MCF 10A (cell line): ENCODE results near the gene ACTN1. TPM values are rescaled to one million over a fixed set of nuclear protein-coding genes. Genes with fewer than 3 reads are reported as not detected.
A peak's percentile ranks its signal among the peaks of the same experiment; 100 is the strongest.

Experiments
- BruUV-seq: library from RNA; stranded (reverse); fragments of 400-500 nt; replicated peaks from 2 replicates; lab custom pipeline; 2021; lab: Mats Ljungman, UMichigan
- CTCF ChIA-PET: fragments of 300-600 bp; sonication (Branson Sonifier 250); formaldehyde crosslinking; extraction: SDS; loops from one replicate; lab custom pipeline; 2021; ENCODE audit warnings: antibody characterized with exemption, inconsistent platforms; lab: Yijun Ruan, JAX
- POLR2A ChIA-PET: fragments of 300-600, 350-650 bp; sonication (Branson Sonifier 250); formaldehyde crosslinking; extraction: SDS; loops from one replicate; lab custom pipeline; 2020; ENCODE audit warnings: antibody characterized with exemption, inconsistent platforms; lab: Yijun Ruan, JAX
- DNase-seq: peaks from one replicate; pipeline ENCODE4 v3.0.0-alpha.2; 2018; ENCODE audit not compliant: unreplicated experiment
- H3K27ac Mint-ChIP-seq: one replicate; pipeline ENCODE4 v1.8.0; 2022; ENCODE audit warnings: mild to moderate bottlenecking, low read depth, mixed read lengths; ENCODE audit not compliant: unreplicated experiment
- H3K27me3 Mint-ChIP-seq: one replicate; pipeline ENCODE4 v1.8.0; 2022; ENCODE audit warnings: mixed read lengths; ENCODE audit not compliant: insufficient read depth, unreplicated experiment
- H3K36me3 Mint-ChIP-seq: one replicate; pipeline ENCODE4 v1.8.0; 2022; ENCODE audit warnings: mild to moderate bottlenecking, moderate library complexity, mixed read lengths; ENCODE audit not compliant: insufficient read depth, unreplicated experiment
- H3K4me1 Mint-ChIP-seq: one replicate; pipeline ENCODE4 v1.8.0; 2022; ENCODE audit warnings: mixed read lengths; ENCODE audit not compliant: insufficient read depth, unreplicated experiment
- H3K4me3 Mint-ChIP-seq: one replicate; pipeline ENCODE4 v1.8.0; 2022; ENCODE audit warnings: mild to moderate bottlenecking, moderate library complexity, mixed read lengths; ENCODE audit not compliant: unreplicated experiment
- H3K9me3 Mint-ChIP-seq: one replicate; pipeline ENCODE4 v1.8.0; 2022; ENCODE audit warnings: mixed read lengths; ENCODE audit not compliant: unreplicated experiment
- intact Hi-C: fragments of 100-400 bp; cut with micrococcal nuclease; formaldehyde crosslinking; loops from 2 replicates; pipeline ENCODE4 v1.14.1; 2022
- total RNA-seq: library from RNA; stranded (reverse); gene quantifications from 2 replicates; pipeline ENCODE4 v1.2.3, GENCODE V29; 2022
- TF ChIP-seq, protein P1 (sequence below): fragments of 200-600 bp; IDR thresholded peaks from one replicate; pipeline ENCODE4 v1.8.0; 2022; ENCODE audit warnings: antibody characterized with exemption, mild to moderate bottlenecking; ENCODE audit not compliant: unreplicated experiment

Gene ACTN1
- total RNA-seq, 1 experiment from 2014 or later = 312 TPM

GRCh38 chr14:68949601-68949965, 29.5 kb downstream of the ACTN1 start:
- peak overlapping the region; percentile 80 for H3K27ac Mint-ChIP-seq
- DNase-seq = no peak
- H3K4me1 Mint-ChIP-seq = peaks cover 75% of the 10 kb centered on the region
- no peaks in the 10 kb centered on the region for H3K27me3 Mint-ChIP-seq
- ChIA-PET CTCF (interaction anchor here (0.7 to 2.3 kb wide), 5 partner anchors 10 to 86 kb away, joined by 3 to 10 read pairs (median 5); no protein-coding TSS in a partner anchor), POLR2A (interaction anchor here (1.1 to 8.4 kb wide), 5 partner anchors 10 to 111 kb away, joined by 4 to 108 read pairs (median 12); no protein-coding TSS in a partner anchor)
- no peak overlapping the region for H3K4me3 Mint-ChIP-seq
- H3K9me3 Mint-ChIP-seq = no peaks in the 10 kb centered on the region
- peaks cover 26% of the 10 kb centered on the region for H3K36me3 Mint-ChIP-seq
- TF ChIP-seq, protein P1, sequence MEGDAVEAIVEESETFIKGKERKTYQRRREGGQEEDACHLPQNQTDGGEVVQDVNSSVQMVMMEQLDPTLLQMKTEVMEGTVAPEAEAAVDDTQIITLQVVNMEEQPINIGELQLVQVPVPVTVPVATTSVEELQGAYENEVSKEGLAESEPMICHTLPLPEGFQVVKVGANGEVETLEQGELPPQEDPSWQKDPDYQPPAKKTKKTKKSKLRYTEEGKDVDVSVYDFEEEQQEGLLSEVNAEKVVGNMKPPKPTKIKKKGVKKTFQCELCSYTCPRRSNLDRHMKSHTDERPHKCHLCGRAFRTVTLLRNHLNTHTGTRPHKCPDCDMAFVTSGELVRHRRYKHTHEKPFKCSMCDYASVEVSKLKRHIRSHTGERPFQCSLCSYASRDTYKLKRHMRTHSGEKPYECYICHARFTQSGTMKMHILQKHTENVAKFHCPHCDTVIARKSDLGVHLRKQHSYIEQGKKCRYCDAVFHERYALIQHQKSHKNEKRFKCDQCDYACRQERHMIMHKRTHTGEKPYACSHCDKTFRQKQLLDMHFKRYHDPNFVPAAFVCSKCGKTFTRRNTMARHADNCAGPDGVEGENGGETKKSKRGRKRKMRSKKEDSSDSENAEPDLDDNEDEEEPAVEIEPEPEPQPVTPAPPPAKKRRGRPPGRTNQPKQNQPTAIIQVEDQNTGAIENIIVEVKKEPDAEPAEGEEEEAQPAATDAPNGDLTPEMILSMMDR = no peak
- intact Hi-C loops = no loop called here
- BruUV-seq = no TSS peak

DNA sequence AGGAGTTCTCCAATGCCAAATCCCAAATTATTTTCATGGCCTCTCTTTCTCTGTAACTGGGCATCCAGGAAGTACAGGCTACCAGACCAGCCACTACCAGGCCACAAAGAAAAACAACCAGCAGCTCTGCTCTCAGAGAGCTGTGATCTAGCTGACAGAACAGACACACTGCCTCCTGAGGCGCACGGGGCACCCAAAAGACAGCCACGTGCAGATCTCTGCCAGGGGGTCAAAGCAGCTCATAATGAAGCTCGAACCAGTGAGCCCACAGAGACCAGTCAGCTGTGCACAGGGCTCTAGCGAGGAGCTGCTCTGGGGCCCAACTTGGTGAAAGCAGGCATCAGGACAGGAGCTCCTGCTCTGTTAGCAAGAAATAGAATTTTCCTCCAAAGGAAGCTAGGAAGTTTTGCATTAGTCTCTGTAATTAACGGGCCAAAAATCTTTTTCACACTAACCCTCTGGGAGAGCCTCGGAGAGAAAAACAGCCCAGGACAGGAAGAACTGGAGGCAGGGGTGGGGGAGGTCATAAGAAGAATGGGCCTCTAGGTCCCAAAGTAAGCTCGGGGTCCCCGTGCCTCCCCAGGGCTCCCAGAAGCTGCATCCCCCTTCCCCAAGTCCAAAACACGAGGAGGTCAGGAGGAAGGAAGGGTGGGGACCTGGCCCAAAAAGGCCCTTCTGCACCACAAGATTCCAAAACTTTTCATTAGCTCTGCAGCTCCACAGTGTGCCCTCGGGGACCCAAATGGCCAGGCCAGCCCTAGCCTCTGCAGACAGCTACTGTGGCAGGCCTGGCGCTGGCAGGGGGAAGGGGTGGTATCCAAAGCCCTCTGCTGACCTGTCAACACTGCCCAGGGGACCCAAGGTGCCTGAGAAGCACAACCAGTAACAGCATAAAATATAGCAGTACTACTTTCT, 30.2 kb downstream of the ACTN1 start:
- Mint-ChIP-seq H3K36me3 (peaks cover 25% of the 10 kb centered on the region), H3K4me1 (peaks cover 81% of the 10 kb centered on the region), H3K4me3 (peak overlapping the region; percentile 53), H3K27me3 (no peaks in the 10 kb centered on the region), H3K9me3 (no peaks in the 10 kb centered on the region), H3K27ac (peak overlapping the region; percentile 80)
- ChIA-PET CTCF (interaction anchor here (0.6 to 2.3 kb wide), 9 partner anchors 9 to 86 kb away, joined by 3 to 10 read pairs (median 4); no protein-coding TSS in a partner anchor), POLR2A (interaction anchor here (0.7 to 8.4 kb wide), 8 partner anchors 9 to 142 kb away, joined by 4 to 108 read pairs (median 7); partner anchors contain the start of gene ACTN1)
- intact Hi-C loops = no loop called here
- no TSS peak for BruUV-seq
- no peak for DNase-seq
- TF ChIP-seq, protein P1 = no peak

- Mint-ChIP-seq H3K27me3 (no peaks in the 10 kb centered on the region), H3K36me3 (peaks cover 29% of the 10 kb centered on the region), H3K4me3 (peak overlapping the region; percentile 53), H3K27ac (peak overlapping the region; percentile 80), H3K4me1 (peaks cover 78% of the 10 kb centered on the region), H3K9me3 (no peaks in the 10 kb centered on the region)
- POLR2A ChIA-PET = interaction anchor here (0.7 to 8.4 kb wide), 9 partner anchors 8 to 204 kb away, joined by 3 to 108 read pairs (median 5); partner anchors contain the start of gene ACTN1
- TF ChIP-seq, protein P1 = no peak
- peak; percentile 86 for DNase-seq
- intact Hi-C loops = no loop called here
- BruUV-seq = no TSS peak
- CTCF ChIA-PET = interaction anchor here (0.6 to 2.3 kb wide), 6 partner anchors 21 to 159 kb away, joined by 3 to 10 read pairs (median 5); no protein-coding TSS in a partner anchor
Observed at GRCh38 chr14:68947802-68948201, 31.3 kb downstream of the ACTN1 start.

GRCh38 chr14:68946489-68946822, 32.6 kb downstream of the ACTN1 start:
- Mint-ChIP-seq H3K27me3 (no peaks in the 10 kb centered on the region), H3K4me3 (peak overlapping the region; percentile 8), H3K9me3 (no peaks in the 10 kb centered on the region), H3K4me1 (peaks cover 78% of the 10 kb centered on the region), H3K27ac (peak overlapping the region; percentile 80), H3K36me3 (peaks cover 26% of the 10 kb centered on the region)
- no TSS peak for BruUV-seq
- CTCF ChIA-PET = interaction anchor here (1.1 to 1.5 kb wide), 3 partner anchors 10 to 161 kb away, joined by 4 to 6 read pairs (median 4); no protein-coding TSS in a partner anchor
- TF ChIP-seq, protein P1 = no peak
- intact Hi-C loops = no loop called here
- no peak for DNase-seq
- POLR2A ChIA-PET = interaction anchor here (0.8 to 8.4 kb wide), 4 partner anchors 9 to 141 kb away, joined by 3 to 108 read pairs (median 8); partner anchors contain the start of gene ACTN1
